SW480 (cell line): ENCODE data around the gene CELA1.
"Not testable (repeated sequence)": the region's sequence is repeated elsewhere in the genome, so short reads cannot be mapped to it uniquely, and the experiment has no call there.

ENCODE experiments used
- DNase-seq: peaks from one replicate; pipeline ENCODE4 v3.0.0-alpha.2; 2016; ENCODE audit warnings: low spot score

CELA1 gene

DNA sequence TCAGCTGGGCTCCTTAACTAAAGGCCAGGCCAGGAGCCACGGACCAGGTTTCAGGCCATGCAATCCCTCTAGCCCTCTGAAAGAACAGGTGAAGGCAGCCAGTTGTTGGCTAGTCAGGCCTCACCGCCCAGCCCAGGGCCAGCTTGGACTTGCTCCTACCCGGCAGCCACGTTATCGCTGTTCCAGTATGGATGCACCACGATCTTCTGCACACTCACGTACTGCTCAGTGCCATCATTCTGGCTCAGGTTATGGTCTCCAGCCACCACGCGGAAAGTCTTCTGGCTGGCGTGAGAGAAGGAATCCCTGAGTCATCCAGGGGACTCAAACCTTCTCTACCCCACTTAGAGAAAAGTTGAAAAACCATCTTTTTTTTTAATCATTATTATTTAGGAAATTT is 4.1 kb downstream of the CELA1 start:
- no peak for DNase-seq

DNA sequence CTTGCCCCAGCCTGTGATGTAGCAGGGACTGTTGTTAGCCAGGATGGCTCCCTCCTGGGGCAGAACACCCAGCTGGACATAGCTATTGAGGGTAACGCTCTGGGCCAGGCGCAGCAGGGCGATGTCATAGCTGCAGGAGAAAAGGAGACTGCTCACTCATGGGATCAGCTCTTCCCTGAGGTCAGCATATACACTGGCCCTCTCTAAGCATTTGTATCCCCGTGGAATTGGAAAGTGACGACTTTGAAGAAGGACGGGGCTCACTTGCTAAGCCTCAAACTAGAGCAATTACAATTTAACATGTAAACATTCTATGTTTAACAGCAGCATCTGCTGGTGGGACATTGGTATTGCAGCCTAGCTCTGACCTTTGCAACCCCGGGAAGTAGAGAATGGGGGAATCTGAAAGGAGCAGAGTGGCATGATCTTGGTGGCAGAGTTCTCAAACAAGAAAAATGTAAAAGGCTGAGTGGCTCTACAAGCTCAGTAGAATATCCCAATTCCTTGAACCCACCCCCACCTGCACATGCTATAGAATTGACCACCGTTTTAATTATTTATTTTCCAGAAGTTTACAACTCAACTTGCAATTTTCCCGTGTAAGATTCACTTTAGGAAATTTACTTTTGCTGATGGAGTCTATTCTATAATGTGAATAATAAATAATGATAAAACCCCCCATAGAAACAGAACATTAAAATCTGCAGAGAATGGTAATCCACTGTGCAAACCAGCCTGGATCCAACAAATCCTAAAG is 5.0 kb downstream of the CELA1 start:
- DNase-seq = peak; percentile 73

DNA sequence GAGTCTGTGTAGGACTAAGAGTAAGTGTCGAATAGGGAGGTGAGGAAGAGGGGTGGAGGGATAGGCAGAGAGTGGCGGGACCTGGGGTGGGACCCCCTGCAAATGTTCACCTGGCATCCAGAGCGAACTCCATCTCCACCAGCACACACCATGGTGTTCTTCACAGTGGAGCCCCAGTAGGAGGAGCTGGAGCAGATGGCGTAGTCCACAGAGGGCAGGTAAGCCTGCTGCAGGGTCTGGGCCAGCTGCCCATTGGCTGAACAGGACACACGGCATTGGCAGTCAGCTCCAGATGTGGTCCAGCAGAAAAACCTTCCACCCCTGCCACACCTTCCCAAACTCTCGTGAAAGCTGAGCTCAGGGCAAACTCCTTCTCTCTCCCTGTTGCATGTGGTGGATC is 6.7 kb downstream of the CELA1 start:
- DNase-seq = no peak

DNA sequence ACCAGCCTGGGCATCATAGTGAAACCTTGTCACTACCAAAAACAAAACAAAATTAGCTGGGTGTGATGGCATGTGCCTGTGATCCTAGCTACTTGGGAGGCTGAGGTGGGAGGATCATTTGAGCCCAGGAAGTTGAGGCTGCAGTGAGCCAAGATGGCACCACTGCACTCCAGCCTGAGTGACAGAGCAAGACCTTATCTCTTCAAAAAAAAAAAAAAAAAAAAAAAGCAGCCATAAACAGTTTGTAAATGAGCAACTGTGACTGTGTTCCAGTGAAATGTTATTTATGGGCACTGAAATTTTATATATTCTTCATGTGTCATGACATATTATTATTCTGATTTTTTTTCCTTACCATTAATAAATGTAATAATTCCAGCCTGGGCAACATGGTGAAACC is 9.1 kb downstream of the CELA1 start:
- DNase-seq = not testable (repeated sequence)

DNA sequence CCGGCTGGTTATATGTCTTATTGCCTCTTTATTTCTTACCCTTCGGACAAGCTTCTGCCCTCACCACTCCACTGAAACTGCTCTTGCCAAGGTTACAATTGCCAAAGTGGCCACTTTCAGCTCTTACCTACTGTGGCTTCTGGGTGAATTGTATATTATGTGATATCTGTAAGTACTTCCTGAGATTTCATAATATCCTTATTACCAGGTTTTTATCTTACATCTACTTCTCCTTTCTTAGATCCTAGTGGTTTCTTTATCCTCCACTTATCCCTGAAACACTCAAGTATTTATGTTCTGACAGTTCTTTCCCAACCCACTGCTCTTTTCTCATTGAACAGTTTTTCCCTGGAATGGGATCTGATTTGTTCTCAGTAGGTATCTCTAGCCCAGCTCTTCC is 10.5 kb downstream of the CELA1 start:
- no peak for DNase-seq

DNA sequence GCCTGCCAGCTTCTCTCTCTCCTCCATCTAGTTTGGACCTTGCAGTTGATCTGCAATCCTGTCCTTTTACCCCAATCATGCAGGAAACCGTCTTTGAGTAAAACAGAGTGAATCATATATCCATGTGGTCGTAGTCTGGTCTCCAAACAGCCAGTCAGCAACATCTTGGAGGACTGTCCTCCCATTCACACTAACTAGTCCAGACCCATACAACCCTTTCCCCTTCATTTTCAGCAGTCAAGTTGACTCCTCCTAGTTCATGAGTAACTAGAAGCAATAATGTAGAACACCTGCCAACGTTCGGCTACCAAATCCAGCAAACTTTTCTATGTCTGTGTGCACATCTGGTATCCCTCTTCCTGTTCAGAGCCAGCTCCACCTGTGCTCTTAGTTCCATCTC is 11.7 kb downstream of the CELA1 start:
- DNase-seq = no peak

DNA sequence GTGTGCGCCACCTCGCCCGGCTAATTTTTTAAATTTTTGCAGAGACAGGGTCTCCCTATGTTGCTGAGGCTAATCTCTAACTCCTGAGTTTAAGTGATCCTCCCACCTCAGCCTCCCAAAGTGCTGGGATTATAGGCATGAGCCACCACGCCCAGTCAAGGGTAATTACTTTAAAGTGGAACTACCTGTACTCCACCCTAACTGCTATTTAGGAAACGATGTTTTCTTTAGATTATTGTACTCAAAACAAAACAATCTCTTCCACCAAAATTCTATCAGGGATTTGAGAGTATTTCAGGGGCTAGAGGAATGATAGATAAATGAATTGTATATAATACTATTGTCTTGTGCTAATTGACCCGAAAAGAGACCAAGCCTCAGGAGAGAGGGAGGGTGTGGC is 12.9 kb downstream of the CELA1 start:
- DNase-seq = no peak

DNA sequence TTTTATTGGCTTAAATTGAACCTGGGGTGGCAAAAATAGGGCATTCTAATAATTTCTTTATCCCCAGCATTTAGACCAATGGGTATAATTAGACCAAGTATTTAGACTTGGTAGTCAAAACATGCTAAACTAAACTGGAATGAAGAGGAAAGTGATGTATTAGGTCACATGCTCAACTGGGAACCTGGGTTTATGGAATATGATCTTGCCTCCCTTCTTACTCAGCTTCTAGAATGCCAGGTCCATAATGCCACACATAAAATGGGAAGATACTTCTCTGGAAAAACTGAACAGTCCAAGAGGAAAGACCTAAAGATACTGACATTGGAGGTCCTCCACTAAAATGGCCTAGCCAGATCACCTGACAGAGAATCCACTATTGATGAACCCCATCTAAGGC is 16.3 kb downstream of the CELA1 start:
- no peak for DNase-seq

DNA sequence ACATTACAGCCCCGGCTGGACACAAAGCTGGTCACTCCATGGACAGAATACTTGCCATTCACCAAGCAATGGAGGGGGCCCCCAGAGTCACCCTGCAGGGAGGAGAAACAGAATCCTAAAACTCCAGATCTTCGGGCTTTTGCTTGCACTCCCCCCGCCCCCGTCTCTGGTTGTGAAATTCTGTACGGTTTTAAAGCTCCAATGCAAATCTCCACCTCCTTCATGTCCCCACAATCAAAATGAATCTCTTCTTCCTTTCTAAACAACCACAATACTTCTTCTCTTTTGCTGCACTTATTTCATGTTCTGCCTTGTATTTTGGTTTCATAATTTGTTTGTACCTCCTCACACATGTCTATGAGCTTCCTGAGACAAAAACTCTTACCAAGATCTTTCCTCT is 16.7 kb downstream of the CELA1 start:
- DNase-seq = no peak

DNA sequence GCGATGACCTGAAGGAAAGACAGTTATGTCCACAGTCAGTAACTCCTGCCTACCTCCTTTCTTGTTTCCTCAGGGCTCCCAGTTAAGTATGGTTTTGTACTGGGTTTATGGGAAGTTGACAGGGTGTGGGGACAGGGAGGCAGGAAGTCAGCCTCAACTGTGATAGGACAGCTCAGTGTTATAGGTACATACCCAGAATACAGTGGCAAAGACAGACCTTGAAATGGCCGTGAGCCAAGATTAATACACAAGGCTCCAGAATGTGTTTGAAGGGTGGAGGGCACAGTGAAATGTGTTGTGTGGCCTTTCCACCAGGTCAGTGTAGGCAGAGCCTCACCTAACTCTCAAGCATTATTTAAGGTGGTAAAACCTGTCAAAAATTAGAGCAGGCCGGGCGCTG is 17.9 kb downstream of the CELA1 start:
- DNase-seq = no peak

DNA sequence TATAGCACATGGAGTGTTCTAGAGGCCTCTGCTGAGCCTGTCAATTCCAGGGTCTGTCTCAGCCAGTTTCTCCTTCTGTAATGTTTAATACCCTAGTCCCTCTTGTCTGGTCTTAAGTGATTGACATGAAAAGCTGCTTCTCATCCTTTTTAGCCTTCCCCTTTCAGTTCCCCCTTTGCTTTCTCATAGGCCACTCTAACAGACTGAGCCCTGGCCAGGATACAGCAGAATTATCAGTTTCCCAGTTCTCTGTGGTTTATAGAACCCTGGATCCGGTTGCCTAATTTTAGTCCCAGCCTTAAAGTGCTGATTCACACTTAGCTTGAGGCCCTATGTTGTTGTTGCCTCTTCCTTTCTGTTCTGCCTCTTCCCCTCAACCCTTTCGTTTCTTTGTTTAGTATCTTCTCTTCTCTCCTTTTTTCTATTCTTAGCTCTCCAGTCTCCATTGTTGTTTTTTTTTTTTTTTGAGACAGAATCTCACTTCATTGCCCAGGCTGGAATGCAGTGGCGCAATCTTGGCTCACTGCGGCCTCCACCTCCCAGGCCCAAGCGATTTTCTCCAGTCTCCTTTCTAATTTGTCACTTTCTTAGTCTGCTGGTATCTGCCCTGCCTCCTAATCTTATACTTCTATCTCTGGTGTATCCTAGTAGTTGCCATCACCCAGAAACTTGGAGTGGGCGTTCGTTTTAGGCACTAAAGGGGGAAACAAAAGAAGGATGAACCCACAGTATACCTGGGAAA is 19.6 kb downstream of the CELA1 start:
- no peak for DNase-seq

DNA sequence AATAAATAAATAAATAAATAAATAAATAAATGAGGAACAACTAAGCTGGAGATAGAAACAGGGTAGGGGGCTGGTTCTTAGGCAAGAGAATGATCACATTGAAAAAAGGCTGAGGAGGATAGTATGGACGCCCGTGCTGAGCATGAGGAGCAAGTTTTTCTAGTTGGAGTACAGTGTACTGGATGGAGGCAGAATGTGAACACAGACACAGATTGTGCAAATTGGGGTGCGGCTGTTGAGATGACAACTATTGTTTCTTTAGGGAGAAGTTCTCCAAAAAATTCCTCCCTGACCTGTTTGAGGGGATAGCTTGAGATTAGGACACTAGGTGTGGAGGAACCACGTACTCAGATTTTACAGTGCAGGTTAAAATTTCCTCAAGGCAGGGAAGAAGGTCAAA is 21.5 kb downstream of the CELA1 start:
- no peak for DNase-seq

DNA sequence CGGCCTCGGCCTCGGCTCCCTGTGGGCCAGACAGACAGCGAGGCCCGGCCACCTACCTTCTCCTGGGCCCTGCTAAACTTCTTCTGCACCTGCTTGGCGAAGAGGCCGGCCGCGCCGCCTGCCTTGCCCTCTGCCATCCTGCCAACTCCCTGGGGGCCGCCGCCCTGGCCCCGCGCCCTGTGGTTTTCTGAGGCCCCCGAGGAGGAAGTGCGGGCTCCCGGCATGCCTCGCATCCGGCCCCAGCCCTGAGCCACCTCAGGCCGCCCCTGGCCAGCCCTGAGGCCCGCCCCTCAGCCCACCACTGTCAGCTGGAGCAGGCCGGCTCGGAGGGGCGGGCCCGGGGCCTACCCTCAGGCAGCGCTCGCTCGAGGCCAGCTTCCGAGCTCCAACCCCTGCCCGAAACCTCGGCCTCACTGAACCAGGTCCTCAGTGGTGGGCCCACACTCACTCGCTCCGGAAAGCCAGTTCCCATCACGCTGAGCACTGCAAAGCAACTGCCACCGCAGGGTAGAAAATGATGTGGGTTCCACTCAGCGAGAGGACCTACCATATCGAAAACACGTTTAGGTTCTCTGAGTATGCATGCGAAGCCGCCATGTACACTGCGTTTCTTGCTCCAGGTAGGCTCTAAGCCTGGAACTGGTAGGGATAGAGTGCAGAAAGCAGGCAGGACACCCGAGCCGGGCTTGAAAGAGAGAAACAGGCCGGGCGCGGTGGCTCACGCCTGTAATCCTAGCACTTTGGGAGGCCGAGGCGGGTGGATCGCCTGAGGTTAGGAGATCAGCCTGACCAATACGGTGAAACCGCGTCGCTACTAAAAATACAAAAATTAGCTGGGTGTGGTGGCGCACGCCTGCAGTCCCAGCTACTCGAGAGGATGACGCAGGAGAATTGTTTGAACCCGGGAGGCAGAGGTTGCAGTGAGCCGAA is 22.2 kb downstream of the CELA1 start, which contains the start of gene BIN2:
Gene BIN2 (minus strand): TSS at position 209 of the 930 bp plus-strand sequence. CDS start 72 bp downstream, at position 137.
- DNase-seq = no peak

DNA sequence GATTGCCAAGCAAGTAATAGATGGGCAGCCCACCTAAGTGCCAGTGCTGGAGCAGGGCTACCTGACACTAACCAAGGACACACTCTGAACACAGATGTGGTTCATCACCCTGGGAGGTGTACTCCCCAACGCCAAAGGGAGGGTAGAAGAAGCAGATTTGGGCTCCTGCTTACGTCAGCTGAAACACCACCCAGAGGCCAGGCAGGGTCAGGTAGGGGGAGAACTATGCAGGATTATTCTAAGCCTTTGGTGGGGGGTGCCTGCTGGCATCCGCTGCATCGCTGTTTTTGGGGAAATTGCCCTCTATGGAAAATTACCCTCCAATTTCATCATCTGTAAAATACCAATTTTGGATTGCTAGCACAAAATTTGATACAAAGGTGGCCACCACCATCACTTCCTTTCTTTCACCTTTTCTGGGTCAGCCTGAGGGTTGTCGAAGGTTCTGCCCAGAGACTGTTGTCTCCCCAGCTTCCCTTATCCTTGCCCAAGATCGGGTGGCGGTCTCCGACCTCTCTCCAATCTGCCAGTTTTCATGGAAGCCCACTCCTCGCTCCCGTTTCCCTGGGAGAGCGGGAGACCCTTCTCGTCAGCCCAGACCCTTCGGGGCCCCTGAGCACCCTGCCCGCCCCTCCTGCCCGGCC is 23.0 kb downstream of the CELA1 start:
- DNase-seq = no peak

DNA sequence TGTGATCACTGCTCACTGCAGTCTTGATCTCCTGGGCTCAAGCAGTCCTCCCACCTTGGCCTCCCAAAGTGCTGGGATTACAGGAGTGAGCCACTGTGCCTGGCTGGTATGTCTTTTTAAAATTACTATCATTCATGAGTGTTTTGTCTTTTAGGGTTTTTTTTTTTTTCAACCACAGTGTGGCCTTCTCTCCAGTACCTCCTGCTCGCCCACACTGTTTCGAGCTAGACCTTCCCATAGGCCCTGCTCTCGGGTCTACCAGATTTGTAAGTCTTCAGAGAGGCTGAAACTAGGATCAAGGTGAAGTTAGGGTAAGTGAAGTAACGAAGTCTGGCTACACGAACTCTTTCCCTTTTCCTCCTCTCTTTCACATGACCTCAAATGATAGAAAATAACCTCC is 24.0 kb downstream of the CELA1 start:
- DNase-seq = no peak

DNA sequence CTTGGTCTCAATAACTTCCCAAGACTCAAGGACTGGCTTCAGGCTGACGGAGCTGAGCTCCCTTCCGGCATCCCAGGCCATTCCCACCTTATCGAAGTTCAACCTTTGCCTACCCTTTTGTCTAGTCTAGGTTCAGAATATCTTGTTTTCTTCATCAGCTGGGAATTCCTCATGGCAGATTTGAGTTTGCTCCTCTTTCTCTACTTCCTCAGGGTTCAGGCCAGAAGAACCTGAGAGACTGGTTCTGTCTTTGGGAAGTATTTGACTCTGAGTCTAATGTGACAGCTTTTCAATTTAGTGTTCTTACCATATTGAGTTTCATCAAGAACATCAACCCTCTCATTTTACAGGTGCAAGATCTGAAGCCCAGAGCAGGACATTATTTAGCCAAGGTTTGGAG is 24.6 kb downstream of the CELA1 start:
- no peak for DNase-seq

DNA sequence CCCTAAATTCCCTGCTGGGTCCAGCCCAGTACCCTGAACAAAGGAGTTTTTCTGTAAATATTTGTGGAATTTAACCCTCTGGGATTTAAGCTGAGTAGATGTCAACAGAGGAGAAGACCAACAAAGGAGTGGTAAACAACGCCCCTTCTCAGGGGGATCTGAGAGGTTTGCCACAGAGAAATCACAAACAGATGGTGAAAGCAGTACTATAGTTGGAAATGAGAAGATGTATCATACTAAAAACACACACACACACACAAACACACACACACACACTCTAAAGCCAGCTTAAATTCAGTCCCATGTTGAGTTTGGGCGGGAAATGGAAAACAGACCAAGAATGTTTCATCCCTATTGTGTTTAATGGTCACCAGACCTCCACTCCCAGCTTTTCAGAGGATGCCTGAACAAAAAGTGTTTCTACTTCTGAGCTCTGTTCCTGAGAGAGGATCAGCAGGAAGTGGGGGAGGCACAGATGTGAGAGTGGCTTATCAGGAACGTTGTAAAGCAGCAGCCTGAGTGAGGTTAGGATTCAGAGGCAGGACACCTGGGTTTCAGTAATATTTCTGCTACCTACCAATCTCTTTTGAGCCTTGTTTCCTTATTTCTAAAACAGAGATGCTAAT is 25.7 kb downstream of the CELA1 start:
- no peak for DNase-seq

DNA sequence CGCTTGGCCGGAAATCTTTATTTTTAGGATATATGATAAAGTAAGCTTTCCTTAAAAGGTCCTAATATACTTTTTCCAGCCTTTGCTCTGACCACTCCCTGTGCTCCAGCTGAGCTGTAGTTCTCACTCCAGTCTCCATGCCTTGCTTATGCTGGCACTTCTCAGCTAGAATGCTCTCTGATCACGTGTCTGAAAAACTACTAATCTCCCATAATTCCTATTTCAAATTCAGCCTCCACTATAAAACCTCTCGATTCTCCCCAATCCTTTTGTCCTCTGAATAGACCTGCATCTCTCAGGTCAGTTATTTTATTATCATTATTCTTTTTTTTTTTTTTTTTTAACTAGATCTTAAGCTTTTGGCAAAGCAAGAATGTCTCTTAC is 26.2 kb downstream of the CELA1 start:
- DNase-seq = no peak

DNA sequence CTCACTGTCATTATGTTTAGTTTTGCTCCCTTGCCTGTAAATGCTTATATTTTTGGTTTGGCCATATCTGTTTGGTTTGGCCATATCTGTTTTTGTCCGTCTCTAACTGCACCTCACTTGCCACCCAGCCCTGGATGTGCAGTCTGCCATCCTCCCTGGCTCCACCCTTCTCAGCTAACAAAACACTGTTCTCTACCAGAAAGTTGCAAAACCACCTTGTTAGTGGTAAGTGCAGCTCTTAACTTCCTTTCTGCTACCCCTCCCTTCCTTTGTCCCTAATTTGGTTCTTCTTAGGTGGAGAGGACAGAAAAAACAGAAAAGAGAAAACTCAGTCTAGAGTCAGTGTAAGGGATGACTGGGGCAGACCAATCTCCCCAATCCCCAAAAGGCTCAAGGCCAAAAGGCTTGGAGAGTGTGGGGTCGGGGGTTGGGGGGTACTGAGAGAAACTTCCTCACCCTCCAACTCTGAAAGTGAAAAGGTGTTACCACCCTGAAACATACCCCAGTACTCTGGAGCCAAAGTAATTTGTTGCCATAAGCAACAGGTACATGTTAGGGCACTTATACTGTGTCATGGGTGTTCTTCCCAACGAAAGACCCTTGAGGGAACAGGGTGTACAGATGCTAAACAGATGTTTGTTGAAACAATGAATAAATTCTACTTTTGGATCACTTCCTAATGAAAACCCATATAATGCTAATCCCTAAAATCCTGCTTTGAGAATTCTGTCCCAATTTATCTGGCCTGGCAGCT is 27.5 kb downstream of the CELA1 start:
- DNase-seq = no peak

DNA sequence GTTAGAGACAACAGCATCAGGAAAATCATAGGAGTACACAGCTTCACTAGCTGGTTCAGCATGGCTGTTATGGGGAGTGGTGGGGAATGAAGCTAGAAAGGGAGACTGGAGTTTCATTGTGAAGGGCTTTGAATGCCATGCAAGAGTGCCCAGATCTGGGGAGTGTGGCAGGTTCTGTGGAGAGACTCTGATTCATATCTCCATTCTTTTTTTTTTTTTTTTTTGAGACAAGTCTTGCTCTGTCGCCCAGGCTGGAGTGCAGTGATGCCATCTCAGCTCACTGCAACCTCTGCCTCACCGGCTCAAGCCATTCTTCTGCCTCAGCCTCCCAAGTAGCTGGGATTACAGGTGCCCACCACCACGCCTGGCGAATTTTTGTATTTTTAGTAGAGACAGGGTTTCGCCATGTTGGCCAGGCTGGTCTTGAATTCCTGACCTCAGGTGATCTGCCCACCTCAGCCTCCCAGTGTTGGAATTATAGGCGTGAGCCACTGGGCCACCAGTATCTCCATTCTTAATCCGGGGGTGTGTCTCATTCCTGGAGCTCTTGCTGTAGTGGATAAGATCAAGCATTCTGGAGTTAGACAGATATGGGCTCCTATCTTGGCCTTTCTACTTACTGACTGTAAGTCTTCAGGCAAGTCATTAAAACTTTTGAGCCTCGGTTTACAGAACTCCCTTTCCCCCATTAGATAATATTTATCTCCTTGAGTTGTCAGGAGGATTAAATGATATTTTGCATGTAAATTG is 28.2 kb downstream of the CELA1 start:
- DNase-seq = not testable (repeated sequence)
